Stimulated activated CD4-positive, alpha-beta T cell treated with anti-CD3 and anti-CD28 coated beads, Interleukin-1b, Interleukin-23, amount 100 ng/mL, for 4 hours (primary cell): ENCODE data around the gene YWHAH.
"Not testable (repeated sequence)": the region's sequence is repeated elsewhere in the genome, so short reads cannot be mapped to it uniquely, and the experiment has no call there.

Source experiments
- DNase-seq, 2 donors: peaks; one replicate each; pipeline ENCODE4 v3.0.0-alpha.2; 2020; ENCODE audit warnings: low read depth in 2 of 2

The YWHAH gene

GRCh38 chr22:31981976-31982375 lies 37.6 kb downstream of the YWHAH start:
- not testable (repeated sequence) for DNase-seq

DNA sequence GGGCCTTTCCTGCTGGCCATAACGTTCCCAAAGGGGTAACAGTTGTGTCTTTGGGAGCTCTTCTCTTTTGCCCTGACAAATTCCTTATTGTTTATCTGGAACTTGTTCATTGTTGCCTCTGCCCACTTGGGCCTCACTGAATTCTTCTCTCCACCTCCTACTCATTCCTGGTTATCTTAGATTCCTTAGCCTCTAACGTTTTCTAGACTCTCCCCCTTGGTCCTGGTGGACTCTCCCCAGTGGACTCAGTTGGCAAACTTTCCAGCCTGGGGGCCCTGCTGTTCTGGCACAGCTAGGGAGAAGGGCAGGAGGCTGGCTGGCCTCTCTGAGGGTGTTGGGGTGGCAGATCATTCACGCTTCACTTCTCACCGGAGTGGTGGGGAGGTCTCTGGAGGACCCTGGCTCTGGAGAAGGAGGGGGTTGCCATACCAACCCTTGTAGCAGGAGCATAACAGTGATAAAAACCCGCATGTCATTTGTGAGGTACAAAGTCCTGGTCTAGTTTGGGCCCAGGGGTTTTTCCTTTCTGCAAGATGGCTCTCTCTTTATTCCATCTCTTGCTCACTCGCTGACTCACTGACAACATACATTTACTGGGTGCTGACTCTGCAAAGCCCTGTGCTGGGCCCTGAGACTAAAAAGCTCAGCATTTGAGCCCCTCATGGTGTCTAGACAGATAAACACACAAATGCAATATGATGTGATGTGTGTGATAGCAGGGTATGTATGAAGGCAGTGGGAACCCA lies 39.7 kb downstream of the YWHAH start:
- no peak for DNase-seq

GRCh38 chr22:31987218-31987617 lies 42.9 kb downstream of the YWHAH start:
- no peak for DNase-seq

- DNase-seq = no peak
Observed at GRCh38 chr22:31991102-31991839, 46.9 kb downstream of the YWHAH start.

DNA sequence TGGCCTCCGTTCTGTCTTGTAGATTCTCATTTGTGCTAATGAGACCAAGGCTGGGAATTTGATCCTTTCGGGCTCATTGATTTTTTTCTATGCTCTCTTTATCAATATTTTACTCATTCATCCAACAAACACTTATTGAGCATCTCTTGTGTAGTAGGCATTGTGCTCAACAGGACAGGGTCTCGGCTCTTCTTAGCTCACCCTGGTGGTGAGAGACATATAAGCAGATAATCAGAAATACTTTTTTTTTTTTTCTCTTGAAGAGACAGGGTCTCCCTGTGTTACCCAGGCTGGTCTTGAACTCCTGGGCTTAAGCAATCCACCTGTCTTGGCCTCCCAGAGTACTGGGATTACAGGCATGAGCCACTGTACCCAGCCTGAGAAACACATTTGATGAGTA lies 50.7 kb downstream of the YWHAH start:
- DNase-seq = no peak

GRCh38 chr22:31995807-31996206 lies 51.5 kb downstream of the YWHAH start:
- no peak for DNase-seq

DNA sequence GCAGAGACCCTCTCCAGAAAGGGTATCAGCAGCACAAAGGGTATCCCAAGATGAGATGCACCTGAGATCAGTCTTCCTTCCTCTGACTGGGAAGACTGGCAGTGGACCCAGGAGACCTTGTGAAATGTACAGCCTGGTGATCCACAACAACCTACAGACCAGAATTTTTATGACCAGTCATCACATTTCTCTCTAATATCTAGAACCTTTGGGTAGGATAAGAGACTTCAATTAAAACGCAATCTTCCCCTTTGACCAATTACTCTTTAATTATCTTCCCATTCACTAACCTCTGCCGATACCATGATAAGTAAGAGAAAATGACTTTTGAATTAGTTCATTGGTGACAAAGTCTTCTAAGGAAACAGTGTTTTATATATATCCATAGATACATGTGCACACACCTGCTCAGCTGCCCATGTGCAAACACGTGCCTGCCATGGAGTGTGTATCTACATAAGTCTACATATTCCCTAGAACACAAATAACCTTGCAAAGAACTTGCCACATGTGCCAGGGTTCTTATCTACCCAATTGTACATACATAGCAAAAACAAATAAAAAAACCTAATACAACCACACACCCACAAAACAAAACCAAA lies 54.5 kb downstream of the YWHAH start:
- DNase-seq = no peak

DNA sequence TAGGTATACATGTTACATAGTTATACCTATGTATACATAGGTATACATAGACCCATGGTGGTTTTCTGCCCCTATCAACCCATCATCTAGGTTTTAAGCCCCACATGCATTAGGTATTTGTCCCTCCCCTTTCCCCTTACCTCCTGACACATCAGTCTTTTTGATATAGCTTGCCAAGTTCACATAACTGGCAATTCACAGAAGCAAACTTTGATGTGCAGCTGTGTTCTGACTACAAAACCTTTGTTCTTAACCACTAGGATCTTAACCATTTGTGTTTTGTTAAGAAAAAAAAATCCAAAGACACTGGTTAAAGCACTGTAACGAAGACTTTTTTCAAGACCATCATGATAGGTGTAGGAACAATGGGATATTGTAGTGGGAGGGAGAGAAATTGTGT lies 55.8 kb downstream of the YWHAH start:
- DNase-seq = no peak

GRCh38 chr22:32005453-32005852 lies 61.1 kb downstream of the YWHAH start:
- no peak for DNase-seq
